Fibroblast of pulmonary artery (primary cell): ENCODE measurements around the gene KIF26B.

Experiments
- DNase-seq: peaks from one replicate; pipeline ENCODE4 v3.0.0-alpha.2; 2010; ENCODE audit warnings: low read depth
- H3K4me3 ChIP-seq: replicated peaks from 2 replicates; pipeline ENCODE4 v1.5.1; 2011; ENCODE audit warnings: low read depth, mild to moderate bottlenecking, control low read depth, low read length, moderate library complexity
- CTCF ChIP-seq: IDR thresholded peaks from 2 replicates; pipeline ENCODE4 v1.5.1; 2011; ENCODE audit warnings: mild to moderate bottlenecking, control low read depth, low read length, inconsistent platforms; ENCODE audit errors: missing control alignments

The KIF26B gene

DNA sequence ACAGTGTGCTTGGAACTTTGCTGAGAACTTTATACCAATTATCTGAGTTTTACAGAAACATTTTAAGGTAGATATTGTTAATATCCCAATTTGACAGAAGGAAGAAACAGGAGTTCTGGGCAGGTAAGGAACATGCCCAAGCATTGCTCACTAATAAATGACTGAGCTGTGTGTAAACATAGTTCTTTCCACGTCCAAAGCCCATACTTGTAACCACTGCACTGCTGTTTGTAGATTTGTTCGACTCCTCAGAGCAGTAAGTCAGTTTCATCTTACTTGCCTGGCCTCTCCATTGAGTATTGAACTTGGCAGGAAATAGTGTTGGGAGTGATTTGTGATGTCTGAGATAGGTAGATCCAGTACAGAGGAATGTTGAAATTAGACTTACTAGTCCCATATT, 335.1 kb downstream of the KIF26B start:
- no peak for TF ChIP-seq CTCF
- no peak overlapping the region for H3K4me3 ChIP-seq
- DNase-seq, result no peak

DNA sequence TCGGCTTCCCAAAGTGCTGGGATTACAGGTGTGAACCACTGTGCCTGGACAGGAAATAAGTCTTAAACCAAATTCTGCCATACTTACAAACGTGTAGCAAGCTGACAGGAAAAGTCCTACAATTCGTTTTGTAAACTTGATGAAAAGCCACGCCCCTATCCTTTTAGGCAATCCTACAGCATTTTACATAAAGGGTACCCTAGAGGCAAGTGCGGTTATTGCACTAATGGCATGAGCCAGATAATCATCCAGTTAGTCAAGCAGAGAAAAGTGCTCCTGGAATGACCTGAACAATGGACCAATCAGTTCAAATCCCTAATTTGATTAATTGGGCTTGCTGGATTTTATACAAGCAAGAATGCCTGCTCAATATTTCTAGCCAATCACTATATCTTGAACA, 338.2 kb downstream of the KIF26B start:
- no peak overlapping the region for H3K4me3 ChIP-seq
- TF ChIP-seq CTCF, result peak; percentile 21
- no peak for DNase-seq

- no peak for DNase-seq
- TF ChIP-seq CTCF, result no peak
- no peak overlapping the region for H3K4me3 ChIP-seq
Observed at GRCh38 chr1:245495681-245496080, 340.9 kb downstream of the KIF26B start.

GRCh38 chr1:245500546-245500945, 345.8 kb downstream of the KIF26B start:
- peak; percentile 60 for DNase-seq
- H3K4me3 ChIP-seq, result no peak overlapping the region
- TF ChIP-seq CTCF, result no peak

GRCh38 chr1:245501633-245502032, 346.8 kb downstream of the KIF26B start:
- H3K4me3 ChIP-seq, result no peak overlapping the region
- no peak for TF ChIP-seq CTCF
- no peak for DNase-seq

GRCh38 chr1:245503548-245503947, 348.8 kb downstream of the KIF26B start:
- DNase-seq, result no peak
- H3K4me3 ChIP-seq, result no peak overlapping the region
- no peak for TF ChIP-seq CTCF

- TF ChIP-seq CTCF, result no peak
- H3K4me3 ChIP-seq, result no peak overlapping the region
- DNase-seq, result no peak
Observed at GRCh38 chr1:245510144-245510543, 355.4 kb downstream of the KIF26B start.
